ENCODE data around the gene CERS4. TPM values are rescaled to one million over a fixed set of nuclear protein-coding genes. Genes with fewer than 3 reads are reported as not detected.
A peak's percentile ranks its signal among the peaks of the same experiment; 100 is the strongest.

CERS4 gene
- total and polyA plus RNA-seq, 8 donors, result 36.8 to 59.1 (median 48.6) TPM

DNA sequence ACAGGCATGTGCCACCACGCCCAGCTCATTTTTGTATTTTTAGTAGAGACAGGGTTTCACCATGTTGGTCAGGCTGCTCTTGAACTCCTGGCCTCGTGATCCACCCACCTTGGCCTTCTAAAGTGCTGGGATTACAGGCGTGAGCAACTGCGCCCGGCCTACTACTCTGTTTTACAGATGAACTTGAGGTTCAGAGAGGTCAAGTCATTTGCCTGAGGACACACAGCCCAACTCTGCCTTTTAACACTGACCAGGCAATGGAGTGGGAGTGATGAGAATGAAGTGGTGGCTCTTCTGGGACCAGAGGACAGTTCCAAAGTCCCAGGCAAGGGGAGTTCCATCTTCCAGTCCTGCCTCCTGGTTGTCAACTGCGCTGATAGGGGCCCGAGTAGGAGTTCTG lies 41.4 kb downstream of the CERS4 start:
- H3K36me3 ChIP-seq, result peaks cover 0 to 6% of the 10 kb centered on the region in 2 donors
- no peak for DNase-seq
- no peak for ATAC-seq
- H3K9me3 ChIP-seq, result no peaks in the 10 kb centered on the region
- peaks cover 0 to 4% of the 10 kb centered on the region in 2 donors for H3K4me1 ChIP-seq
- TF ChIP-seq, protein P1, sequence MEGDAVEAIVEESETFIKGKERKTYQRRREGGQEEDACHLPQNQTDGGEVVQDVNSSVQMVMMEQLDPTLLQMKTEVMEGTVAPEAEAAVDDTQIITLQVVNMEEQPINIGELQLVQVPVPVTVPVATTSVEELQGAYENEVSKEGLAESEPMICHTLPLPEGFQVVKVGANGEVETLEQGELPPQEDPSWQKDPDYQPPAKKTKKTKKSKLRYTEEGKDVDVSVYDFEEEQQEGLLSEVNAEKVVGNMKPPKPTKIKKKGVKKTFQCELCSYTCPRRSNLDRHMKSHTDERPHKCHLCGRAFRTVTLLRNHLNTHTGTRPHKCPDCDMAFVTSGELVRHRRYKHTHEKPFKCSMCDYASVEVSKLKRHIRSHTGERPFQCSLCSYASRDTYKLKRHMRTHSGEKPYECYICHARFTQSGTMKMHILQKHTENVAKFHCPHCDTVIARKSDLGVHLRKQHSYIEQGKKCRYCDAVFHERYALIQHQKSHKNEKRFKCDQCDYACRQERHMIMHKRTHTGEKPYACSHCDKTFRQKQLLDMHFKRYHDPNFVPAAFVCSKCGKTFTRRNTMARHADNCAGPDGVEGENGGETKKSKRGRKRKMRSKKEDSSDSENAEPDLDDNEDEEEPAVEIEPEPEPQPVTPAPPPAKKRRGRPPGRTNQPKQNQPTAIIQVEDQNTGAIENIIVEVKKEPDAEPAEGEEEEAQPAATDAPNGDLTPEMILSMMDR (IDR thresholded peaks at IDR 0.05), result no peak
- intact Hi-C loops (cut with DNase I), result loop anchor here (10.0 kb wide), 4 partner anchors 86 to 306 kb away; partner anchors contain the start of gene TIMM44 (in 1 of the 2)
- H3K27ac ChIP-seq, result no peak overlapping the region
- no peaks in the 10 kb centered on the region for H3K27me3 ChIP-seq
- no peak overlapping the region for H3K4me3 ChIP-seq

DNA sequence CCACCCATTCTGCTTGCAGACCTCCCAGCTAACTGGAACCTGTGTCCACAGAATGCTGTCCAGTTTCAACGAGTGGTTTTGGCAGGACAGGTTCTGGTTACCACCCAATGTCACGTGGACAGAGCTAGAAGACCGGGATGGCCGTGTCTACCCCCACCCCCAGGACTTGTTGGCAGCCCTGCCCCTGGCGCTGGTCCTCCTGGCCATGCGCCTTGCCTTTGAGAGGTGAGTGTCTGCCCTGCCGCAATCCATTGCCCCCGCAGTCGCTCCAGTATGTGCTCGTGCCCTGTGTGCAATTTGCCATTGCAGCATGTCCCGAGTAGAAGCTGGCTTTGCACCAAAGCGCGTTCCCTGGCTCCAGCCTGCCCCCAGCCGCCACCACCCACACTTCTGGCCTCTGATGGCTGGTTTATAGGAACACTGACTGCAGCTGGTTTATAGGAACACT lies 41.9 kb downstream of the CERS4 start:
- TF ChIP-seq, protein P1 (IDR thresholded peaks at IDR 0.05), result no peak
- H3K4me1 ChIP-seq, result peaks cover 0 to 4% of the 10 kb centered on the region in 2 donors
- H3K9me3 ChIP-seq, result no peaks in the 10 kb centered on the region
- peaks cover 0 to 10% of the 10 kb centered on the region in 2 donors for H3K36me3 ChIP-seq
- H3K27me3 ChIP-seq, result no peaks in the 10 kb centered on the region
- ATAC-seq (peak; percentile 84), DNase-seq (peak in 2 of 4 donors; percentile 84 to 86)
- no peak overlapping the region for H3K27ac ChIP-seq
- intact Hi-C loops (cut with DNase I), result loop anchor here (10.0 kb wide), 4 partner anchors 86 to 306 kb away; partner anchors contain the start of gene TIMM44 (in 1 of the 2)
- H3K4me3 ChIP-seq, result no peak overlapping the region

DNA sequence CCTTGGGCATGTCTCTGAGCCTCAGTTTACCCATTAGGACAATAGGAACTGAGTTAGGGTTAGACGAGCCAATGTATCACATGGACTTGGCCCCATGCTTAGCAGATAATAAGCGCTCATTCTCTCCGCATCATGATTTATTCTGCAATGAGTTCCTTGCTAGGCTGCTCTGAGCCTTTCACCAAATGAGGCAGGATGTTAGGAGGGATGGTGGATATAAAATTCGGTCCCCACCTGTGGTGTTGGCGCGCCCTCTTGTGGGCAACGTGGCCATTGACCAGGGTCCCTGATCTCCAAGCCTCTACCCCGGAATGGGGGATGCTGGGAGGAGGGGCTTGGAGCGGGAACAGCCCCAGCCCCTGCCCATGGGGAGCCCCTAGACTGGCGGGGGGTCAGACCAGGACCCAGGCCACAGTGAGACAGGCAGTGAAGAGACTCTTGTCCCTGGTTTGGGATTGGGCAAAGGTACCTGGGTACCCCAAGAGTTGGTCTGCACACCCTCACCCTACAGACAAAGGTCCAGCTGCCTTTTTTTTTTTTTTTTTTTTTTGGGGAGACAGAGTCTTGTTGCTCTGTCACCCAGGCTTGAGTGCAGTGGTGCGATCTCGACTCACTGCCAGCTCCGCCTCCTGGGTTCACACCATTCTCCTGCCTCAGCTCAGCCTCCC lies 43.9 kb downstream of the CERS4 start:
- Histone ChIP-seq H3K36me3 (peaks cover 0 to 30% of the 10 kb centered on the region in 2 donors), H3K9me3 (no peaks in the 10 kb centered on the region), H3K27me3 (no peaks in the 10 kb centered on the region), H3K27ac (no peak overlapping the region), H3K4me1 (peaks cover 0 to 4% of the 10 kb centered on the region in 2 donors), H3K4me3 (no peak overlapping the region)
- TF ChIP-seq, protein P1 (IDR thresholded peaks at IDR 0.05), result peak; percentile 95 to 96
- DNase-seq (peak; percentile 77 to 96 (median 84)), ATAC-seq (peak; percentile 78)
- intact Hi-C loops (cut with DNase I), result loop anchor here (10.0 kb wide), 4 partner anchors 88 to 308 kb away; partner anchors contain the start of gene TIMM44 (in 1 of the 2)

DNA sequence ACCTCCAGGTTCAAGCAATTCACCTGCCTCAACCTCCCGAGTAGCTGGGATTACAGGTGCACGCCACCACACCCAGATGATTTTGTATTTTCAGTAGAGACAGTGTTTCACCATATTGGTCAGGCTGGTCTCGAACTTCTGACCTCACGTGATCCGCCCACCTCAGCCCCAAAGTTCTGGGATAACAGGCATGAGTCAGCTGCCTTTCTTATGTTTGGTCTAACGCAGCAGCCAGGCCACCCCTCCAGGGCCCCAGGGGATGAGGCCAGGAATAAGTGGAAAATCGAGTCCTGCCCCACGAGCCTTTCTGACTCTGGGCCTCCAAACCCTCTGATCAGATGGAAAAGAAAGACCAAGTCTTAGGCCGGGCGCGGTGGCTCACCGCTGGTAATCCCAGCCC lies 44.5 kb downstream of the CERS4 start:
- intact Hi-C loops (cut with DNase I), result loop anchor here (10.0 kb wide), 4 partner anchors 89 to 309 kb away; partner anchors contain the start of gene TIMM44 (in 1 of the 2)
- Histone ChIP-seq H3K36me3 (peaks cover 0 to 34% of the 10 kb centered on the region in 2 donors), H3K27ac (no peak overlapping the region), H3K9me3 (no peaks in the 10 kb centered on the region), H3K4me1 (peaks cover 0 to 4% of the 10 kb centered on the region in 2 donors), H3K4me3 (no peak overlapping the region), H3K27me3 (no peaks in the 10 kb centered on the region)
- TF ChIP-seq, protein P1 (IDR thresholded peaks at IDR 0.05), result no peak
- no peak for DNase-seq
- no peak for ATAC-seq

DNA sequence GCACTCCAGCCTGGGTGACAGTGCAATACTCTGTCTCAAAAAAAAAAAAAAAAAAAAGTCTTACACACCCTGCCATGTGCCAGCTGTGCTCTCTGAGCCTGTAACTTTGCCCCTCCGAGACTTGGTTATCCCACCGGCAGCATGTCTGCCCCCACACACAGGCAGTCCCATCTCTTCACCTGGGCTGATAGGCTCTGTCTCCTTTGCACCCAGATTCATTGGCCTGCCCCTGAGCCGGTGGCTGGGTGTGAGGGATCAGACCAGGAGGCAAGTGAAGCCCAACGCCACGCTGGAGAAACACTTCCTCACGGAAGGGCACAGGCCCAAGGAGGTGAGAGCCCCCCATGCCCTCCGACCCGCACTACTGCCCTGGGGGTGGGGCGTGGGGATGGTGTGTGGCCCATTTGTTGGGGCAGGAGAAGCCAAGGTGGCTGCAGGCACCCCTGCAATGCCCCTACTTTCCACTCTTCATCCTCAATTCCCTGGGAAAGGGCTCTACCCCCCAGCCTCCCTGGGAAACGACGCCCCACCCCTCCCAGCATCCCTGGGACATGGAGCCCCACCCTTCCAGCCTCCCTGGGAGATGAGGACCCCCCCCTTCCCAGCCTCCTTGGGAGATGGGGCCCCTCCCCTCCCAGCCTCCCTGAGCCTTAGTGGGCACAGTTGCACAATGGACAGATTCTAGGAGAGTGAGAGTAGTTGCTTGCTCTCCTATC lies 45.3 kb downstream of the CERS4 start:
- TF ChIP-seq, protein P1 (IDR thresholded peaks at IDR 0.05), result no peak
- Histone ChIP-seq H3K4me3 (no peak overlapping the region), H3K27ac (no peak overlapping the region), H3K4me1 (peaks cover 0 to 4% of the 10 kb centered on the region in 2 donors), H3K9me3 (no peaks in the 10 kb centered on the region), H3K36me3 (peaks cover 0 to 34% of the 10 kb centered on the region in 2 donors), H3K27me3 (no peaks in the 10 kb centered on the region)
- no peak for ATAC-seq
- intact Hi-C loops (cut with DNase I), result loop anchor here (10.0 kb wide), 4 partner anchors 90 to 310 kb away; partner anchors contain the start of gene TIMM44 (in 1 of the 2)
- DNase-seq, result no peak

Measured in left lung (tissue), 10 donors.